IMR-90 (cell line): ENCODE data around the gene KRTAP5-6. TPM values are rescaled to one million over a fixed set of nuclear protein-coding genes. Genes with fewer than 3 reads are reported as not detected.

Experiments used
- ATAC-seq: fragments of 200-7000 bp; cut with Tn5 transposase; 2 replicates; pipeline ENCODE4 v1.9.1; 2020; ENCODE audit warnings: low read depth, mild to moderate bottlenecking, moderate library complexity
- BruUV-seq: library from RNA; stranded (reverse); fragments of 400-500 nt; replicated peaks from 2 replicates; lab custom pipeline; 2021; lab: Mats Ljungman, UMichigan
- CTCF ChIA-PET: fragments of 300-600 bp; formaldehyde crosslinking; extraction: SDS; loops from one replicate; lab custom pipeline; 2021; ENCODE audit warnings: antibody characterized with exemption; lab: Yijun Ruan, JAX
- POLR2A ChIA-PET: fragments of 300-600 bp; sonication (Branson Sonifier 250); formaldehyde crosslinking; loops from one replicate; lab custom pipeline; 2022; ENCODE audit warnings: antibody characterized with exemption; ENCODE audit not compliant: unreplicated experiment; lab: Charles Lee
- DNase-seq: peaks from one replicate; pipeline ENCODE4 v3.0.0; 2013
- H2AFZ ChIP-seq: replicated peaks from 2 replicates; pipeline ENCODE3; 2013; ENCODE audit warnings: low read length, mild to moderate bottlenecking; ENCODE audit not compliant: poor library complexity
- H2AK5ac ChIP-seq: 2 replicates; pipeline ENCODE4 v1.6.1; 2013; ENCODE audit warnings: low read depth, low read length, inconsistent platforms
- H2AK9ac ChIP-seq: replicated peaks from 2 replicates; pipeline ENCODE3; 2013; ENCODE audit warnings: mild to moderate bottlenecking, low read depth, low read length, moderate library complexity; ENCODE audit not compliant: poor library complexity
- H2BK120ac ChIP-seq: 2 replicates; pipeline ENCODE4 v1.6.1; 2013; ENCODE audit warnings: low read depth, low read length, inconsistent platforms
- H2BK15ac ChIP-seq: 3 replicates; pipeline ENCODE4 v1.6.1; 2013; ENCODE audit warnings: low read depth, low read length, inconsistent platforms
- H2BK20ac ChIP-seq: 2 replicates; pipeline ENCODE4 v1.6.1; 2013; ENCODE audit warnings: low read depth, mild to moderate bottlenecking, inconsistent platforms, low read length, moderate library complexity
- H2BK5ac ChIP-seq: 2 replicates; pipeline ENCODE4 v1.6.1; 2013; ENCODE audit warnings: mild to moderate bottlenecking, low read depth, low read length, inconsistent platforms; ENCODE audit not compliant: poor library complexity, severe bottlenecking
- H3K14ac ChIP-seq: replicated peaks from 2 replicates; pipeline ENCODE4 v1.6.1; 2013; ENCODE audit warnings: low read depth, low read length, inconsistent platforms
- H3K18ac ChIP-seq: 2 replicates; pipeline ENCODE4 v1.6.1; 2013; ENCODE audit warnings: low read depth, low read length, control low read depth
- H3K23ac ChIP-seq: 2 replicates; pipeline ENCODE4 v1.6.1; 2013; ENCODE audit warnings: low read depth, low read length, inconsistent platforms
- H3K27ac ChIP-seq: 2 replicates; pipeline ENCODE4 v1.5.1; 2013; ENCODE audit warnings: mild to moderate bottlenecking, control low read depth, low read length; ENCODE audit not compliant: insufficient read depth
- H3K27me3 ChIP-seq: 2 replicates; pipeline ENCODE4 v1.6.1; 2013; ENCODE audit warnings: low read length; ENCODE audit not compliant: control insufficient read depth, insufficient read depth
- H3K36me3 ChIP-seq: 2 replicates; pipeline ENCODE4 v1.6.1; 2013; ENCODE audit warnings: low read length, mixed read lengths; ENCODE audit not compliant: control insufficient read depth, insufficient read depth
- H3K4ac ChIP-seq: 2 replicates; pipeline ENCODE4 v1.6.1; 2013; ENCODE audit warnings: low read depth, low read length, inconsistent platforms
- H3K4me1 ChIP-seq: 2 replicates; pipeline ENCODE4 v1.6.1; 2013; ENCODE audit warnings: low read length, mixed read lengths; ENCODE audit not compliant: control insufficient read depth, insufficient read depth
- H3K4me2 ChIP-seq: 2 replicates; pipeline ENCODE4 v1.6.1; 2013; ENCODE audit warnings: low read depth, mild to moderate bottlenecking, control low read depth, low read length, moderate library complexity
- H3K4me3 ChIP-seq: 2 replicates; pipeline ENCODE4 v1.5.1; 2013; ENCODE audit warnings: low read depth, mild to moderate bottlenecking, control low read depth, low read length, moderate library complexity; ENCODE audit not compliant: insufficient read depth
- H3K56ac ChIP-seq: 2 replicates; pipeline ENCODE4 v1.6.1; 2013; ENCODE audit warnings: low read length, inconsistent platforms; ENCODE audit not compliant: insufficient read depth; ENCODE audit errors: extremely low read depth
- H3K79me1 ChIP-seq, 2 experiments: 2 replicates each; pipeline ENCODE4 v1.6.1; 2013; ENCODE audit warnings: low read length in 2 of 2, inconsistent platforms in 1 of 2, low read depth in 1 of 2
- H3K9ac ChIP-seq: 2 replicates; pipeline ENCODE4 v1.6.1; 2013; ENCODE audit warnings: low read depth, low read length, control low read depth
- H3K9me1 ChIP-seq: 2 replicates; pipeline ENCODE4 v1.6.1; 2013; ENCODE audit warnings: low read length, inconsistent platforms; ENCODE audit not compliant: insufficient read depth
- H3K9me3 ChIP-seq: 2 replicates; pipeline ENCODE4 v1.6.1; 2013; ENCODE audit warnings: low read length; ENCODE audit not compliant: control insufficient read depth, insufficient read depth
- H4K20me1 ChIP-seq: 2 replicates; pipeline ENCODE4 v1.6.1; 2013; ENCODE audit warnings: low read length, inconsistent platforms; ENCODE audit not compliant: insufficient read depth
- H4K5ac ChIP-seq: 2 replicates; pipeline ENCODE4 v1.6.1; 2013; ENCODE audit warnings: mild to moderate bottlenecking, low read depth, low read length, control low read depth
- H4K8ac ChIP-seq, 2 experiments: 2 replicates each; pipeline ENCODE4 v1.6.1; 2013; ENCODE audit warnings: low read depth in 2 of 2, low read length in 2 of 2, control low read depth in 1 of 2, inconsistent platforms in 1 of 2
- H4K91ac ChIP-seq: 2 replicates; pipeline ENCODE4 v1.6.1; 2013; ENCODE audit warnings: low read depth, low read length, inconsistent platforms; ENCODE audit not compliant: insufficient read depth
- BHLHE40 ChIP-seq: fragments of 150-350 bp; IDR thresholded peaks from 2 replicates; pipeline ENCODE4 v1.6.1; 2016; ENCODE audit warnings: mild to moderate bottlenecking, low read depth, low read length
- CEBPB ChIP-seq: IDR thresholded peaks from 2 replicates; pipeline ENCODE4 v1.6.1; 2012; ENCODE audit warnings: low read depth, low read length, improper control_type of control experiment
- ELK1 ChIP-seq: fragments of 150-350 bp; IDR thresholded peaks from 2 replicates; pipeline ENCODE4 v1.6.1; 2016; ENCODE audit warnings: low read depth, mild to moderate bottlenecking, low read length, moderate library complexity, borderline replicate concordance
- MAFK ChIP-seq: IDR thresholded peaks from 2 replicates; pipeline ENCODE4 v1.6.1; 2012; ENCODE audit warnings: low read depth, low read length, improper control_type of control experiment
- MAZ ChIP-seq: IDR thresholded peaks from 2 replicates; pipeline ENCODE4 v1.6.1; 2012; ENCODE audit warnings: low read depth, mild to moderate bottlenecking, low read length, improper control_type of control experiment, moderate library complexity, borderline replicate concordance
- NFE2L2 ChIP-seq: fragments of 150-350 bp; IDR thresholded peaks from 2 replicates; pipeline ENCODE4 v1.6.1; 2016; ENCODE audit warnings: low read depth, mild to moderate bottlenecking, low read length
- RAD21 ChIP-seq: IDR thresholded peaks from 2 replicates; pipeline ENCODE4 v1.6.1; 2012; ENCODE audit warnings: low read length, improper control_type of control experiment
- RCOR1 ChIP-seq: IDR thresholded peaks from 2 replicates; pipeline ENCODE4 v1.6.1; 2012; ENCODE audit warnings: mild to moderate bottlenecking, low read length, improper control_type of control experiment; ENCODE audit not compliant: insufficient replicate concordance
- RFX5 ChIP-seq: IDR thresholded peaks from 2 replicates; pipeline ENCODE4 v1.8.0; 2012; ENCODE audit warnings: low read depth, mild to moderate bottlenecking, low read length, moderate library complexity
- SMC3 ChIP-seq: fragments of 150-350 bp; IDR thresholded peaks from 2 replicates; pipeline ENCODE4 v1.6.1; 2016; ENCODE audit warnings: low read depth, mild to moderate bottlenecking, antibody characterized with exemption, low read length, moderate library complexity
- USF2 ChIP-seq: fragments of 150-350 bp; IDR thresholded peaks from 2 replicates; pipeline ENCODE4 v1.6.1; 2017; ENCODE audit warnings: mild to moderate bottlenecking, antibody characterized with exemption, low read length, low read depth
- WGBS, 2 experiments: methylation state at CpG; one replicate each; pipeline versions ENCODE4 v1.1.5 to v1.1.7; 2013; ENCODE audit warnings: missing lambda C conversion rate in 2 of 2; ENCODE audit not compliant: insufficient read length in 1 of 2; ENCODE audit errors: extremely low coverage in 2 of 2; 5-methylcytosine and 5-hydroxymethylcytosine counted together
- dilution Hi-C: fragments of 300-500 bp; cut with HindIII; formaldehyde crosslinking; loops from one replicate; pipeline ENCODE4 v1.14.3; 2018; ENCODE audit warnings: low sequenced_read_pairs; ENCODE audit not compliant: unreplicated experiment
- in situ Hi-C: fragments of 300-500 bp; cut with MboI; formaldehyde crosslinking; loops from 3 replicates; pipeline ENCODE4 v1.14.3; 2019; ENCODE audit warnings: low sequenced_read_pairs, inconsistent platforms, mixed read lengths
- intact Hi-C: fragments of 100-400 bp; cut with micrococcal nuclease; formaldehyde crosslinking; loops from 2 replicates; pipeline ENCODE4 v1.10.0; 2022
- polyA plus RNA-seq, 3 experiments: library from polyadenylated mRNA; depleted of rRNA; stranded (reverse); fragments of >200 nt; gene quantifications; 2 replicates each; pipeline ENCODE4 v1.2.3, GENCODE V29; 2012; ENCODE audit warnings: low replicate concordance in 1 of 3
- total RNA-seq: library from RNA; depleted of rRNA; stranded (reverse); fragments of >200 nt; gene quantifications from 2 replicates; pipeline ENCODE4 v1.2.3, GENCODE V29; 2012
- TF ChIP-seq, protein P1 (sequence below): conservative IDR thresholded peaks from 2 replicates; pipeline ENCODE4 v1.5.1; 2012; ENCODE audit warnings: mild to moderate bottlenecking, low read depth, low read length, improper control_type of control experiment

Gene KRTAP5-6
- total and polyA plus RNA-seq, 2 of the 4 experiments (the other 2 are of a cell fraction), result not detected

DNA sequence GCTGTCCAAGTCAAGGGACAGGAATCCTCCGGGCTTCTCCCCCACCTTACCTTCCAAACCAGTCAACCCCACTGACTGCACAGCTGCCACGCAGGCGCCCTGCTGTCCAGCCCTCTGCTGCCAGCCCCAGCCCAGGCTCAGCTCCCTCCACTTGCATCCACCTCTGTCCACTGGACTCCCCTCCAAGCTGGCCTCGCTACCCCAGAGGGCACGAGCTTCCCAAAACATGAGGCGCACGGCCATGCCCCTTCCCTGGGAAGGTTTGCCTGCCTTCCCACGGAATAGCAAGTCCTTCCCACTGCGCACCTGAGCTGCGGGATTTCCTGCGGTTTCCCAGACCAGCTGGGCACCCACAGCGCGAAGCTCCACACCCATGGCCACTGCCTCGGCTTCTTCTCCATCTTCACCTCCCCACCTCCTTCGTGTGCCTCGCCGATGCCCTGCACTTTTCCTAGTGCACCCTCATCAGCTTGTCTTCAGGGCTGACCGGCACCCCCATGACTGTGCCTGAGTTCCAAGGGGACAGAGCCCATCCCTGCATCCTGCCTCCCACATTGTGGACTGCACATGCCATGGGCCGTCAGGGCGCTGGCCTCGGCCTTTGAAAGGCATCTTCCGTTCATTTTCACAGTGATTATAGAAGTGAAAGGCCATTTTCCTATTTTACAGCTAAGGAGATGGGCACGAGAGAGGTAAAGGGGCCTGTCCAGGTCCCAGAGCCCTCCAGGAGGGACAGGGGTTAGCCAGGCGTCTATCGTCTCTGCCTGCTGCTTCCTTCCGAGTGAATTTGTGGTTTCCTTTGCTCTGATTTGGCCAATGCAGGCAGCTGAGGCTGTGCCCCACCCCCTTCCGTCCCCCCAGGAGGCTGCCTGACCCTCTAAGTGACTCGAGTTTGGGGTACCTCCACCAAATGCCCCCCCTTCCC, 37.0 kb downstream of the KRTAP5-6 start:
- Histone ChIP-seq H4K8ac (no peak overlapping the region), H2AK5ac (no peak overlapping the region), H3K18ac (no peak overlapping the region), H4K91ac (no peak overlapping the region), H3K23ac (no peak overlapping the region), H2BK5ac (no peak overlapping the region), H2BK120ac (no peak overlapping the region), H3K9me1 (peaks cover 5% of the 10 kb centered on the region; the same call in 1 of the 2 replicates), H3K9me3 (peaks cover 16% of the 10 kb centered on the region), H3K56ac (no peak overlapping the region), H2AFZ (no peak overlapping the region), H4K5ac (no peak overlapping the region), H2BK15ac (no peak overlapping the region), H3K4me1 (no peaks in the 10 kb centered on the region), H3K9ac (no peak overlapping the region), H4K20me1 (no peaks in the 10 kb centered on the region), H2BK20ac (no peak overlapping the region), H3K4ac (no peak overlapping the region), H3K79me1 (no peaks in the 10 kb centered on the region), H3K27me3 (peaks cover 51% of the 10 kb centered on the region), H3K14ac (no peak overlapping the region), H3K36me3 (no peaks in the 10 kb centered on the region), H3K4me2 (no peak overlapping the region), H2AK9ac (no peak overlapping the region), H3K4me3 (no peak overlapping the region), H3K27ac (no peak overlapping the region)
- intact Hi-C loops (no loop called here), dilution Hi-C loops (no loop called here), in situ Hi-C loops (no loop called here)
- no TSS peak for BruUV-seq
- ChIA-PET POLR2A (no interaction called here), CTCF (no interaction called here)
- DNase-seq (no peak), ATAC-seq (no peak)
- no peak for TF ChIP-seq RAD21
- TF ChIP-seq NFE2L2, result no peak
- no peak for TF ChIP-seq MAFK
- TF ChIP-seq USF2, result no peak
- TF ChIP-seq ELK1, result no peak
- no peak for TF ChIP-seq RCOR1
- no peak for TF ChIP-seq CEBPB
- no peak for TF ChIP-seq RFX5
- TF ChIP-seq, protein P1, sequence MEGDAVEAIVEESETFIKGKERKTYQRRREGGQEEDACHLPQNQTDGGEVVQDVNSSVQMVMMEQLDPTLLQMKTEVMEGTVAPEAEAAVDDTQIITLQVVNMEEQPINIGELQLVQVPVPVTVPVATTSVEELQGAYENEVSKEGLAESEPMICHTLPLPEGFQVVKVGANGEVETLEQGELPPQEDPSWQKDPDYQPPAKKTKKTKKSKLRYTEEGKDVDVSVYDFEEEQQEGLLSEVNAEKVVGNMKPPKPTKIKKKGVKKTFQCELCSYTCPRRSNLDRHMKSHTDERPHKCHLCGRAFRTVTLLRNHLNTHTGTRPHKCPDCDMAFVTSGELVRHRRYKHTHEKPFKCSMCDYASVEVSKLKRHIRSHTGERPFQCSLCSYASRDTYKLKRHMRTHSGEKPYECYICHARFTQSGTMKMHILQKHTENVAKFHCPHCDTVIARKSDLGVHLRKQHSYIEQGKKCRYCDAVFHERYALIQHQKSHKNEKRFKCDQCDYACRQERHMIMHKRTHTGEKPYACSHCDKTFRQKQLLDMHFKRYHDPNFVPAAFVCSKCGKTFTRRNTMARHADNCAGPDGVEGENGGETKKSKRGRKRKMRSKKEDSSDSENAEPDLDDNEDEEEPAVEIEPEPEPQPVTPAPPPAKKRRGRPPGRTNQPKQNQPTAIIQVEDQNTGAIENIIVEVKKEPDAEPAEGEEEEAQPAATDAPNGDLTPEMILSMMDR, result no peak
- TF ChIP-seq BHLHE40, result no peak
- TF ChIP-seq MAZ, result no peak
- no peak for TF ChIP-seq SMC3
- 72% methylated on average over 13 of the region's 28 CpGs; no CpG with 5 or more reads in 1 of the 2 experiments for WGBS, 2 experiments
